ENCODE measurements around the gene KRT9. TPM values are rescaled to one million over a fixed set of nuclear protein-coding genes. Genes with fewer than 3 reads are reported as not detected.
"Not testable (repeated sequence)": the region's sequence is repeated elsewhere in the genome, so short reads cannot be mapped to it uniquely, and the experiment has no call there.

KRT9 gene
- total RNA-seq, 1 donor from 2014 or later = not detected

DNA sequence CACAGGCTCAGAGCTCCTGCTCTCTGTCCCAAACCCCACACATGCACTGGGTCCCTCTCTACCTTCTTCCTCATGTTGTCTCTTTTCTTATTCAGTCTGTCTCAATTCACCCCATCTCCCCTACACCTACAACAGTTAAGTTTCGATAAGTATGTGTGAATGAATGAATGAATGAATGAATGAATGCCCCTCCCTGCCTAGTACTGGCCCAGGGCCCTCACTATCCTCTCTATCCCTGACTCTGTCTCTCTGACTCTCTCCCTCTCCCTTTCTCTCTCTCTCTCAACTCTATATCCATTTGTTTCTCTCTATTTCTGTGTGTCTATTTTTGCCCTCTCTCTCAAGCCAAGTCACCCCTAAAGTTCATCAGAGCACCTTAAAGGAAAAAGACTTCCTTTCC, 6.7 kb upstream of the KRT9 start:
- intact Hi-C loops (cut with micrococcal nuclease) = loop anchor here (2.0 kb wide), 1 partner anchor 30 kb away; no protein-coding TSS in a partner anchor
- peaks cover 3% of the 10 kb centered on the region for H3K4me1 Mint-ChIP-seq
- no peaks in the 10 kb centered on the region for H3K36me3 Mint-ChIP-seq (ENCODE audit: low read depth)
- H3K9me3 Mint-ChIP-seq = no peaks in the 10 kb centered on the region
- no peak overlapping the region for H3K27ac Mint-ChIP-seq
- no peak overlapping the region for H3K4me3 Mint-ChIP-seq
- peaks cover 21% of the 10 kb centered on the region for H3K27me3 Mint-ChIP-seq
- no peak for DNase-seq

DNA sequence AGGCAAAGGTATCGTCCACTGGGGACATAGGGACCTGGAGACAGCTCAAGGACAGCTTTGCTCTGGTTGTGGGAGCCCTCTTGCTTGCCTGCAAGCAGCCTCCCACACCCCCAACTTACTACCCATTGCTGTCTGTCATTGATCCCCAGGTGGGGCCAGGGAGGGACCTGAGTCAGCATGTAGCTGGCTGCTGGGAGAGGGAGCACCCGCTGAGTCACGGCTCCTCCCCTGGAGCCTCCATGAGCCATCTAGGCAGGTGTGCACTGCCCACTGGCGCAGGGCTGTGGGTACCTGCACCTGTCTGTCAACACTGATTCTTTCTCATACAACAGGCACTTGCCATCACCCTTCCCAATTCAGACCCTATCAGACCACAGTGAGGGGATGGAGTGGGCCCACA, 4.9 kb upstream of the KRT9 start:
- DNase-seq; H3K36me3 Mint-ChIP-seq (ENCODE audit: low read depth); H3K4me3 Mint-ChIP-seq; intact Hi-C loops (cut with micrococcal nuclease); H3K9me3 Mint-ChIP-seq; H3K4me1 Mint-ChIP-seq; H3K27ac Mint-ChIP-seq: not testable (repeated sequence)
- peaks cover 28% of the 10 kb centered on the region for H3K27me3 Mint-ChIP-seq

DNA sequence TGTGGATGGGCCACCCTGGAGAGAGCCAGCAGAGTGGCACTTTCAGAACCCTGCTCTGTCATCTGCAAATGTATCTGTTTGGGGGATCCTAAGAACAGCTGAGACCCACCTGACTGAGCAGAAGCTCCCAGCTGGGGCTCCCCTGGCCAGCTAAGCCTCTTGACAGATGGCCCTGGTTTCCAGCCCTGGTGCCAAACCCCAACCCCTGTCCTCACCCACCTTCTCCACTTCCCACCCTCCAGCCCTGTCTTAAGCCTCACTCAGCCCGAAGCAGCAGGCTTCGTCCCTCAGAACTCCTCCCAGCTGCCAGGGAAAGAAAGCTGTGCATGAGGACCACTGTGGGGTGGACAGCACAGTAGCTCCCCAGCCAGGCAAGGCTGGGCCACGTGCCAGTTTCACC, 3.5 kb upstream of the KRT9 start:
- Mint-ChIP-seq H3K27me3 (peaks cover 25% of the 10 kb centered on the region), H3K27ac (no peak overlapping the region), H3K36me3 (ENCODE audit: low read depth) (no peaks in the 10 kb centered on the region), H3K4me3 (no peak overlapping the region), H3K4me1 (peaks cover 3% of the 10 kb centered on the region), H3K9me3 (no peaks in the 10 kb centered on the region)
- DNase-seq = no peak
- intact Hi-C loops (cut with micrococcal nuclease) = no loop called here

DNA sequence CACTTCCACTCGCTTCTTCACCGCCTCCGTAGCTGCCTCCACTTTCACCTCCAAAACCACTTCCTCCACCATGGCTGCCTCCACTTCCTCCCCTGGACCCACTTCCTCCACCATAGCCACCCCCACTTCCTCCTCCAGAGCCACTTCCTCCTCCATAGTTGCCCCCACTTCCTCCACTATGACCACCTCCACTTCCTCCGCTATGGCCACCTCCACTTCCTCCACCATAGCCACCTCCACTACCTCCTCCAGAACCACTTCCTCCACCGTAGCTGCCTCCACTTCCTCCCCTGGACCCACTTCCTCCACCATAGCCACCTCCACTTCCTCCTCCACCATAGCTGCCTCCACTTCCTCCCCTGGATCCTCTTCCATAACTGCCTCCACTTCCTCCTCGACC, 4.5 kb downstream of the KRT9 start:
- Mint-ChIP-seq H3K27me3 (peaks cover 31% of the 10 kb centered on the region), H3K36me3 (ENCODE audit: low read depth) (peaks cover 2% of the 10 kb centered on the region), H3K9me3 (peaks cover 8% of the 10 kb centered on the region), H3K27ac (peak overlapping the region; percentile 80), H3K4me3 (no peak overlapping the region), H3K4me1 (peaks cover 6% of the 10 kb centered on the region)
- no peak for DNase-seq
- intact Hi-C loops (cut with micrococcal nuclease) = no loop called here

DNA sequence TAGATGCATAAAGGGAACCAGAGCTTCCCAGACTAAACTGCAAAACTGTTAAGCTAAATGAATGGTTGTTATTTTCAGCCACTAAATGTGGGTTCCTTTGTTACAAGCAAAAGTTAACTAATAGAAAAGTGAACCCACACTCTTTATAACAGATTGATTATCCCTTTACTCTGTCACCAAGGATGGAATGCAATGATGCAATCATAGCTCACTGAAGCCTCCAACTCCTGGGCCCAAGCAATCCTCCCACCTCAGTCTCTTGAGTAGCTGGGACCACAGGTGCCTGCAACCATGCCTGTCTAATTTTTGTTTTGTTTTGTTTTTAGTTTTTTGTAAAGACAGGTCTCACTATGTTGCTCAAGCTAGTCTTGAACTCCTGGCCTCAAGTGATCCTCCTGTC, 6.5 kb downstream of the KRT9 start:
- no peak for DNase-seq
- H3K9me3 Mint-ChIP-seq = peaks cover 8% of the 10 kb centered on the region
- peaks cover 2% of the 10 kb centered on the region for H3K36me3 Mint-ChIP-seq (ENCODE audit: low read depth)
- H3K4me1 Mint-ChIP-seq = peaks cover 6% of the 10 kb centered on the region
- no peak overlapping the region for H3K4me3 Mint-ChIP-seq
- intact Hi-C loops (cut with micrococcal nuclease) = no loop called here
- peaks cover 29% of the 10 kb centered on the region for H3K27me3 Mint-ChIP-seq
- no peak overlapping the region for H3K27ac Mint-ChIP-seq

DNA sequence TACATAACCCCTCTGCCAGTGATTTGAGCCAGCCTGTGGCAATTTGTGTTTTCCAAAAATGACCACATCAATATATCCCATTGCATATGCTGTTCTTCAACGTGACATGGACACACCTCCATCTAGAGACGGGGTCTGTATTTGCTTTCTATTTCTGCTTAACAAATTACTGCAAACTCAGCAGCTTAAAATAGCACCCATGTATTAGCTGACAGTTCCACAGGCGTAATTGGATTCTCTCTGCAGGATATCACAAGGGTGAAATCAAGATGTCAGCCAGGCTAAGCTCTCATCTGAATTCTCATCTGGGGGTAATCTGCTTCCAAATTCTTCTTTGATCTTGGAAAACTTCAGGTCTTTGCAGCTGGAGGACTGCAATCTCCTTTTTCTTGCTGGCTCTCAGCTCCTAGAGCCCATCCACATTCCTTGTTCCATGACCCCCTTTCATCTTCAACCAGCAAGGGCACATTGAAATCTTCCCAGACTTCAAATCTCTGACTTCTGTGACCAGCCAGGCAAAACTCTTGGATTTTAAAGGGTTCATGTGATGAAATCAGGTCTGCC, 8.2 kb downstream of the KRT9 start:
- Mint-ChIP-seq H3K9me3 (peaks cover 8% of the 10 kb centered on the region), H3K4me3 (no peak overlapping the region), H3K4me1 (peaks cover 6% of the 10 kb centered on the region), H3K27ac (no peak overlapping the region), H3K27me3 (peaks cover 30% of the 10 kb centered on the region), H3K36me3 (ENCODE audit: low read depth) (peaks cover 2% of the 10 kb centered on the region)
- no peak for DNase-seq
- intact Hi-C loops (cut with micrococcal nuclease) = no loop called here

DNA sequence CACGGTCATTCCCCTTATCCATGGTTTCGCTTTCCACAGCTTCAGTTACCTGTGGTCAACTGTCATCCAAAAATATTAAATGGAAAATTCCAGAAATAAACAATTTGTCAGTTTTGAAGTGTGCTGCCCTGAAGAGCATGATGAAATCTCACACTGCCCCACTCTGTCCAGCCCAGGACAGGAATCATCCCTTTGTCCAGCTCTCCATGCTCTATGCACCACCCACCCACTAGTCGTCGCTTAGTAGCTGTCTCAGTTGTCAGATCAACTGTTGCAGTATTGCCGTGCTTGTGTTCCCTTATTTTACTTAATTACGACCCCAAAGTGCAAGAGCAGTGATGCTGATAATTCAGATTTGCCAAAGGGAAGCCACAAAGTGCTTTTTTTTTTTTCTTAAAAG, 10.3 kb downstream of the KRT9 start:
- Mint-ChIP-seq H3K9me3 (no peaks in the 10 kb centered on the region), H3K27ac (no peak overlapping the region), H3K4me1 (no peaks in the 10 kb centered on the region), H3K36me3 (ENCODE audit: low read depth) (no peaks in the 10 kb centered on the region), H3K27me3 (peaks cover 38% of the 10 kb centered on the region), H3K4me3 (no peak overlapping the region)
- intact Hi-C loops (cut with micrococcal nuclease) = no loop called here
- no peak for DNase-seq

DNA sequence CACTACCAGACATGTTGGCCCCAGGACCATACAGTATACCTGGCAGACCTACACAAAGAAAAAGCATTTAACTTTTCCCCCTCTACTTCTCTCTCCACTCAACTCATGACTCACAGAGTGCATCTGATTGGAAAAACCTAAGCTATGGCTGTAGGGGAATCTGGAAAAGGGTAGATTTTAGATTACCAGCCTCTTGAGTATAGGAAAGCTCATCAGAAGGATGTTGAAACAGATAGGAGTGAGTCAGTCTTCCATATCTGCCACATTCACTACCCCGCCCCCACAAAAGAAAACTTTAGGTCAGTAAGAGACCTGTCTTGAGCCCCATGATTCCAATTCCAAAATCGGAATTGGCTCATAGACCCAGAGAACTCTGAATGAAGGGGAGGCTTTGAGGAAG, 12.3 kb downstream of the KRT9 start:
- no peaks in the 10 kb centered on the region for H3K9me3 Mint-ChIP-seq

DNA sequence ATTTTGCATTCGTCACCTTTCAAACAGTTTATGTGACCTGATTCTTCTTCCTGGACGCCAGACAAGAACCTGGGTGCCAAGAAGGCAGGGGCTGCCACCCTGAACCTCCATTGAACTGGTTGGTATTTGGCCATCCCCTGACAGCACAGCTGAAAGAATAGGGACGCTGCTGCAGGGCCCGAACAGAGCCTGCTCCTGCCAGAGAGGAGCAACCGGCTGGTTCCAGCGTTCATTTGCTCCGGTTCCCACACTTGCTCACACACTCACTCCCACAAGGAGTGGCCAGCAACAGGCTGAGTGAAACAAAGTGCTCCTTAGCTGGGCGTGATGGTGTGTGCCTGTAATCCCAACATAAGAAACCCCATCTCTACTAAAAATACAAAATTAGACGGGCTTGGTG, 14.9 kb downstream of the KRT9 start:
- Mint-ChIP-seq H3K27ac (no peak overlapping the region), H3K4me3 (no peak overlapping the region), H3K9me3 (no peaks in the 10 kb centered on the region), H3K4me1 (no peaks in the 10 kb centered on the region), H3K27me3 (peaks cover 38% of the 10 kb centered on the region), H3K36me3 (ENCODE audit: low read depth) (no peaks in the 10 kb centered on the region)
- intact Hi-C loops (cut with micrococcal nuclease) = no loop called here
- DNase-seq = no peak

More for the DNA sequence above, 12.3 kb downstream of the KRT9 start:
- no peak overlapping the region for H3K27ac Mint-ChIP-seq
- H3K27me3 Mint-ChIP-seq = peaks cover 42% of the 10 kb centered on the region
- no peaks in the 10 kb centered on the region for H3K36me3 Mint-ChIP-seq (ENCODE audit: low read depth)
- H3K4me1 Mint-ChIP-seq = no peaks in the 10 kb centered on the region
- no peak overlapping the region for H3K4me3 Mint-ChIP-seq
- intact Hi-C loops (cut with micrococcal nuclease) = no loop called here
- no peak for DNase-seq

DNA sequence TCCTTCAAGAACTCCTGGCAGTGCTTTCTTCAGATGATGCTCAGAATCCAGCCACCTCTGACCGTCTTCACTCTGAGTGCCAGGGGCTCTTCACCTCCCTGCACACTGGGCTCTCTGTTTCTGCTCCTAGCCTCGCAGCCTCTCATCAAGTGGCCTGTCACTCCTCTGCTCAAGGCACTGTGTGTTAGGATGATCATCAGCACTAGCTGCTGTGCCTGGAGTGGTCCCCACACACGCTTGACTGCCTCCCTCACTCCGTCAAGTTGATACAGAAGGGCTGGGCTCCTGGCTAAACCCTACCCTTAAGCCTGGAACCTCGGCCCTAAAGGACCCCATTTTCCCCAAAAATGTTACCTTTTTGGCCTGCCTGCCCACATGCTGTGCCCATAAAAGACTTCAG, 15.6 kb downstream of the KRT9 start:
- intact Hi-C loops (cut with micrococcal nuclease) = no loop called here

DNA sequence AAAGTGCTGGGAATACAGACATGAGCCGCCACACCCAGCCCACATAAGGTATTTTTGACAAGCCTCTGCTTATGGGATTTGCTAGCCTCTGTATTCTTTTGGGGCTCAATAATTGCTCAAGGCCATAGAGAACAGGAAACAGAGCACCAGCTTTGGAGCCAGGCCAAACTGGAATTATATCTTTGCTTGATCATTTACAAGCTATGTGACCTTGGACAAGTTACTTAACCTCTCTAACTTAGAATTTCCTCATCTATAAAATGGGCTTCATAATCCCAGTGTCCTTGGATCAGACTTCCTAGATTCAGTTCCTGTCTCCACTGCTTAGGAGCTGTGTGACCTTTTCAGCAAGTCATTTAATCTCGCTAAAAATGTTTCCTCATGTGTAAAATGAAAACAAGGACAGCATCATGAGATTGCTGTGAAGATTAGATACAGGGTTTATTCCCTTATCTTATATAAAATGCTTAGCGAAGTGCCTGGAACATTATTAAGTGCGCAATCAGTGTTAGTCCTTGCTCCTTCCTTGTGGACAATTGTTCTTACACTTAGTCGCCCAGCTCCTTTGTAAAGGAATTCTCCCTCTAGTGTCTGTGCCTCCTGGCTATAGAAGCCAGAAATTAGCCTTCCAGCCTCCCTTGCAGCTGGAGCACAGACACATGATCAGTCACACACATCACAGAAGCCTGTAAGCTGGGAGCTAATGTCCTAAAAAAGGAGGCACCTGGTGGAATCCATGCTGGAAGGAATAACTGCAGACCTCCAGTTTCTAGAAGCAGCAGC, 16.6 kb downstream of the KRT9 start:
- no peaks in the 10 kb centered on the region for H3K36me3 Mint-ChIP-seq (ENCODE audit: low read depth)
- H3K27ac Mint-ChIP-seq = no peak overlapping the region
- no peaks in the 10 kb centered on the region for H3K9me3 Mint-ChIP-seq
- H3K27me3 Mint-ChIP-seq = peaks cover 37% of the 10 kb centered on the region
- DNase-seq = no peak
- H3K4me1 Mint-ChIP-seq = no peaks in the 10 kb centered on the region
- H3K4me3 Mint-ChIP-seq = no peak overlapping the region
- intact Hi-C loops (cut with micrococcal nuclease) = no loop called here

More for the DNA sequence above, 15.6 kb downstream of the KRT9 start:
- H3K27ac Mint-ChIP-seq = no peak overlapping the region
- H3K9me3 Mint-ChIP-seq = no peaks in the 10 kb centered on the region
- no peak overlapping the region for H3K4me3 Mint-ChIP-seq
- no peak for DNase-seq
- peaks cover 39% of the 10 kb centered on the region for H3K27me3 Mint-ChIP-seq
- no peaks in the 10 kb centered on the region for H3K36me3 Mint-ChIP-seq (ENCODE audit: low read depth)
- no peaks in the 10 kb centered on the region for H3K4me1 Mint-ChIP-seq

DNA sequence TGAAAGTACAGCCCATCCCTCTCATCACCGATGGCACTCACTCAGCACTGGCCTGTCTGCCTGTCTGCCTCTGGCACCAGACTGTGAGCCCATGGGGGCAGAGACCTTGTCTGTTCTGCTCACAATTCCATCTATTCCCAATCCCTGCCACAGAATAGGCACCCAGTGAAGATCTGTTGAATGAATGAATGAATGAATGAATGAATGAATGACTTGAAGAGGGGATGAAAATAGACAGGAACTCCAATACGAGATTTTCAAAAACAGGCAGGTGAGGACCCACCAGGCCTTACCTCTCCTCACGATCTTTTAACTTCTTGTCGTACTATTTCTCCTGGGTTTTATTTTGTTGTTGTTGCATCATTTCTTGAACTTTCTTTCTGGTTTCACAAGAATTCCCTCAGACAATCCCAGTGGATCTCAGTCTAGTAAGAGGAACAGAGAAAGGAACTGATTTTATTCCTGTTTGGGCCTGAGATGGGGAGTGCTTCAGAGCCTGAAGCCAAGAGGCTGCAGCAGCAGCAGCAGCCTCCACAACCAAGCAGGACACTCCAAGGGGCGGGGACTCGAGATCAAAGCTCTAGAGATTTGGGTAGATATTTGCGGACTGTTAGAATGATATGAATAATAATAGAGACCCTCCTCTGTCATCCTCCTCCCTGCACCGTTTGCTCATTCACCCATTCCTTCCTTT, 17.7 kb downstream of the KRT9 start:
- peaks cover 34% of the 10 kb centered on the region for H3K27me3 Mint-ChIP-seq

DNA sequence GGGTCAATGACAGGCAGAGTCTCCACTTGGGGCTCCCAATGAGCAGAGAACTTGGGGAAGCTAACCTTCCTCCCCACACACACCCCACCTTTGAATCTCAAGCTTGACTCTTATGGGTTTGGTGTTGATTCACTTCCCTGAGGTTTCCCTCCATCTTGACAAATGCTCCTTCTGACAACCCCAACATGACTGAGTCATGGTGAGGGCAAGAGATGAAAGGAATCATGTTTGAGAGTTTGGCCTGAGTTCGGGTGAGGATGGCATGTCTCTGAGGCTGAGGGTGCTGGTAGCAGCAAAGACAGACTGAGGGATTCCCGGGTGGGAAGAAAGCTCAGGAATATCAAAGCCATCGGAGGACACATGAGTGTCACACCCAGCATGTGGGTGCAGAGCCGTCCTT, 18.7 kb downstream of the KRT9 start:
- H3K9me3 Mint-ChIP-seq = no peaks in the 10 kb centered on the region
- H3K4me3 Mint-ChIP-seq = no peak overlapping the region
- H3K27ac Mint-ChIP-seq = no peak overlapping the region
- intact Hi-C loops (cut with micrococcal nuclease) = no loop called here
- H3K36me3 Mint-ChIP-seq (ENCODE audit: low read depth) = no peaks in the 10 kb centered on the region
- peaks cover 12% of the 10 kb centered on the region for H3K4me1 Mint-ChIP-seq
- H3K27me3 Mint-ChIP-seq = peaks cover 32% of the 10 kb centered on the region
- DNase-seq = no peak

More for the DNA sequence above, 17.7 kb downstream of the KRT9 start:
- no peak overlapping the region for H3K4me3 Mint-ChIP-seq
- no peaks in the 10 kb centered on the region for H3K36me3 Mint-ChIP-seq (ENCODE audit: low read depth)
- intact Hi-C loops (cut with micrococcal nuclease) = no loop called here
- peaks cover 4% of the 10 kb centered on the region for H3K4me1 Mint-ChIP-seq
- no peak for DNase-seq
- H3K9me3 Mint-ChIP-seq = no peaks in the 10 kb centered on the region
- no peak overlapping the region for H3K27ac Mint-ChIP-seq

DNA sequence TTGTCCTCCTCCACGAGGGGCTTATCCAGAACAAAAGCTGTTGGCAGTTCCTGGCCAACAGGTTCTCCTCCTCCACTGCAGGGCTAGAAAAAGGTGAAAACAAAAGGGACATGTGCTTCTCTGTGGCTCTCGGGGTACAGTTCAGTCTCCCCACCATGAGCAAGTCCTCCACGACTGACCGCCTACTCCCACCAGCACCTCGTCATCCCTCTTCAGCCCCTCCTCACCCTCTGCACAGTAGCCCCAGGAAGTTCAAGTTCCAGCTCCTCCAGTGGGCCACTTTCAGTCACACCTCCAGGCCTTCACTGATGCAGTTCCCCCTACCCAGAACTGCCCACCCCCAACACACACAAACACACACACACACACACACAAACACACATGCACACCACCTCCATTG, 19.4 kb downstream of the KRT9 start:
- intact Hi-C loops (cut with micrococcal nuclease) = no loop called here

More for the DNA sequence above, 19.4 kb downstream of the KRT9 start:
- peaks cover 26% of the 10 kb centered on the region for H3K27me3 Mint-ChIP-seq
- peaks cover 19% of the 10 kb centered on the region for H3K4me1 Mint-ChIP-seq
- H3K36me3 Mint-ChIP-seq (ENCODE audit: low read depth) = no peaks in the 10 kb centered on the region
- no peak overlapping the region for H3K27ac Mint-ChIP-seq
- peaks cover 1% of the 10 kb centered on the region for H3K9me3 Mint-ChIP-seq
- DNase-seq = no peak
- no peak overlapping the region for H3K4me3 Mint-ChIP-seq
